K562 (cell line): ENCODE data around the gene BRCA1. TPM values are rescaled to one million over a fixed set of nuclear protein-coding genes. Genes with fewer than 3 reads are reported as not detected.

ENCODE experiments used
- ATAC-seq: fragments of 200-7000 bp; cut with Tn5 transposase; 3 replicates; pipeline ENCODE4 v1.9.1; 2020; ENCODE audit warnings: moderate library complexity
- BruUV-seq: library from RNA; stranded (reverse); fragments of 400-500 nt; replicated peaks from 2 replicates; lab custom pipeline; 2021; lab: Mats Ljungman, UMichigan
- CTCF ChIA-PET: fragments of 300-600 bp; formaldehyde crosslinking; extraction: SDS; loops from one replicate; lab custom pipeline; 2021; ENCODE audit warnings: low intra/inter-chr PET ratio; lab: Yijun Ruan, JAX
- POLR2A ChIA-PET: fragments of 300-600, 350-650 bp; sonication (Branson Sonifier 250); formaldehyde crosslinking; extraction: SDS; loops from one replicate; lab custom pipeline; 2021; ENCODE audit warnings: antibody characterized with exemption, inconsistent platforms; lab: Yijun Ruan, JAX
- DNase-seq, 4 experiments: peaks; one replicate each; pipeline versions ENCODE4 v3.0.0 to v3.0.0-alpha.2; 2011 to 2018; ENCODE audit warnings: low spot score in 3 of 4, mixed read lengths in 3 of 4; ENCODE audit errors: extremely low read depth in 1 of 4
- FAIRE-seq: peaks from 2 replicates; lab custom pipeline; 2011; peaks lifted over from hg19 to GRCh38; lab: Jason Lieb, UNC
- H2AFZ ChIP-seq: 2 replicates; pipeline ENCODE4 v1.6.0; 2011; ENCODE audit warnings: low read depth, low read length, control low read depth, inconsistent platforms
- H3K27ac ChIP-seq: fragments of 200-600 bp; 3 replicates; pipeline ENCODE4 v1.8.0; 2011; ENCODE audit warnings: low read depth, mild to moderate bottlenecking, control low read depth, inconsistent platforms, low read length, moderate library complexity, mixed read lengths; ENCODE audit errors: extremely low read depth
- H3K27me3 ChIP-seq, 2 experiments: fragments of 300-600 bp in 1 of 2; 2 replicates in 1 of 2; 3 replicates in 1 of 2; pipeline versions ENCODE4 v1.6.0 to v1.8.0; 2011; ENCODE audit warnings: inconsistent platforms in 2 of 2, low read length in 2 of 2, mild to moderate bottlenecking in 1 of 2, mixed read lengths in 1 of 2, moderate library complexity in 1 of 2; ENCODE audit not compliant: control insufficient read depth in 2 of 2, insufficient read depth in 2 of 2
- H3K36me3 ChIP-seq: fragments of 300-600 bp; 3 replicates; pipeline ENCODE4 v1.8.0; 2011; ENCODE audit warnings: mild to moderate bottlenecking, low read length, inconsistent platforms; ENCODE audit not compliant: control insufficient read depth, insufficient read depth
- H3K4me1 ChIP-seq, 2 experiments: fragments of 200-600 bp in 1 of 2; replicated peaks in 1 of 2; 2 replicates in 1 of 2; 3 replicates in 1 of 2; pipeline versions ENCODE4 v1.5.1 to v1.8.0; 2011; ENCODE audit warnings: inconsistent platforms in 2 of 2, low read length in 2 of 2, mild to moderate bottlenecking in 1 of 2, mixed read lengths in 1 of 2, moderate library complexity in 1 of 2; ENCODE audit not compliant: control insufficient read depth in 2 of 2, insufficient read depth in 2 of 2
- H3K4me2 ChIP-seq: 2 replicates; pipeline ENCODE4 v1.6.1; 2011; ENCODE audit warnings: low read length, control low read depth, inconsistent platforms, mixed read lengths; ENCODE audit not compliant: insufficient read depth
- H3K4me3 ChIP-seq: fragments of 200-600 bp; sonication (generic), shearing (Covaris generic); 2 replicates; pipeline ENCODE4 v1.5.1; 2016; ENCODE audit warnings: control low read depth, inconsistent platforms
- H3K79me2 ChIP-seq: fragments of 200-600 bp; 3 replicates; pipeline ENCODE4 v1.8.0; 2011; ENCODE audit warnings: low read length, inconsistent platforms; ENCODE audit not compliant: control insufficient read depth, insufficient read depth
- H3K9ac ChIP-seq, 2 experiments: 2 replicates each; pipeline versions ENCODE4 v1.6.0 to v1.6.1; 2011; ENCODE audit warnings: low read depth in 2 of 2, low read length in 2 of 2, control low read depth in 1 of 2, inconsistent platforms in 1 of 2, mild to moderate bottlenecking in 1 of 2, mixed read lengths in 1 of 2; ENCODE audit not compliant: insufficient read depth in 1 of 2
- H3K9me1 ChIP-seq: one replicate; pipeline ENCODE4 v1.6.0; 2011; ENCODE audit warnings: inconsistent platforms, mild to moderate bottlenecking, low read length, moderate library complexity; ENCODE audit not compliant: control insufficient read depth, insufficient read depth
- H3K9me3 ChIP-seq: replicated peaks from 2 replicates; pipeline ENCODE4 v1.5.1; 2011; ENCODE audit warnings: low read depth, low read length, inconsistent platforms; ENCODE audit not compliant: control insufficient read depth, insufficient read depth
- H4K20me1 ChIP-seq: replicated peaks from 2 replicates; pipeline ENCODE4 v1.6.1; 2011; ENCODE audit warnings: low read length, inconsistent platforms, mixed read lengths; ENCODE audit not compliant: control insufficient read depth, insufficient read depth
- DPF2 ChIP-seq: fragments of 450-650 bp; IDR thresholded peaks from 2 replicates; pipeline ENCODE4 v1.6.1; 2016
- EGR1 ChIP-seq: fragments of 450-650 bp; conservative IDR thresholded peaks from 2 replicates; pipeline ENCODE4 v1.6.1; 2017; ENCODE audit warnings: mild to moderate bottlenecking
- EP300 ChIP-seq: IDR thresholded peaks from 2 replicates; pipeline ENCODE4 v1.6.1; 2012; ENCODE audit warnings: low read length, improper control_type of control experiment
- ESRRA ChIP-seq: fragments of 450-650 bp; IDR thresholded peaks from 2 replicates; pipeline ENCODE4 v1.6.1; 2014; ENCODE audit warnings: low read depth, mild to moderate bottlenecking, moderate library complexity, borderline replicate concordance
- HDAC1 ChIP-seq, 2 experiments: fragments of 450-650 bp; IDR thresholded peaks; 2 replicates each; pipeline ENCODE4 v1.6.1; 2016 to 2017; ENCODE audit warnings: inconsistent platforms in 1 of 2, mild to moderate bottlenecking in 1 of 2, moderate library complexity in 1 of 2
- HNRNPUL1 ChIP-seq: fragments of 200-400 bp; formaldehyde crosslinking; IDR thresholded peaks from 2 replicates; pipeline ENCODE4 v1.6.1; 2017; ENCODE audit warnings: low read length
- KAT7 ChIP-seq: sonication (generic); formaldehyde crosslinking; IDR thresholded peaks from 2 replicates; pipeline ENCODE4 v1.8.0; 2022; ENCODE audit warnings: missing genetic modification reagents, mild to moderate bottlenecking, borderline replicate concordance
- KLF10 ChIP-seq: fragments of 250-450 bp; sonication (Bioruptor Pico); IDR thresholded peaks from 2 replicates; pipeline ENCODE4 v1.6.1; 2021; ENCODE audit warnings: matching md5 sums
- NCOR1 ChIP-seq: fragments of 450-650 bp; IDR thresholded peaks from 2 replicates; pipeline ENCODE4 v1.6.1; 2016; ENCODE audit warnings: mild to moderate bottlenecking, moderate library complexity
- PRDM10 ChIP-seq: fragments of 450-650 bp; IDR thresholded peaks from 2 replicates; pipeline ENCODE4 v1.6.1; 2018; ENCODE audit not compliant: partially characterized antibody
- RCOR1 ChIP-seq, 2 experiments: IDR thresholded peaks; 2 replicates each; pipeline ENCODE4 v1.6.1; 2012; ENCODE audit warnings: low read depth in 2 of 2, low read length in 2 of 2, borderline replicate concordance in 1 of 2, improper control_type of control experiment in 1 of 2
- SIN3A ChIP-seq, 2 experiments: fragments of 150-350 bp in 1 of 2; IDR thresholded peaks; 2 replicates each; pipeline ENCODE4 v1.6.1; 2011 to 2016; ENCODE audit warnings: borderline replicate concordance in 2 of 2, low read depth in 2 of 2, low read length in 2 of 2, mild to moderate bottlenecking in 2 of 2, moderate library complexity in 2 of 2; ENCODE audit not compliant: control insufficient read depth in 1 of 2
- ZBTB12 ChIP-seq: fragments of 250-450 bp; sonication (Bioruptor Pico); IDR thresholded peaks from 2 replicates; pipeline ENCODE4 v1.4.0; 2020
- ZBTB7A ChIP-seq: IDR thresholded peaks from 2 replicates; pipeline ENCODE4 v1.6.1; 2011; ENCODE audit warnings: low read depth, mild to moderate bottlenecking, low read length, moderate library complexity, borderline replicate concordance; ENCODE audit not compliant: control insufficient read depth
- ZNF766 ChIP-seq: fragments of 200-800 bp; sonication (Bioruptor generic); conservative IDR thresholded peaks from 2 replicates; pipeline ENCODE4 v1.6.1; 2016; ENCODE audit warnings: missing genetic modification characterization, missing compliant biosample characterization
- WGBS: fragments of 100-300 bp; shearing (Covaris generic); methylation state at CpG from one replicate; pipeline ENCODE4 v1.1.6; 2016; ENCODE audit warnings: low coverage, mixed read lengths; ENCODE audit not compliant: insufficient coverage; ENCODE audit errors: missing lambda C conversion rate; 5-methylcytosine and 5-hydroxymethylcytosine counted together
- in situ Hi-C: fragments of 300-500 bp; cut with MboI; formaldehyde crosslinking; loops from 4 replicates; pipeline ENCODE4 v1.15.0; 2018; ENCODE audit warnings: inconsistent platforms, mixed read lengths
- intact Hi-C: fragments of 100-400 bp; cut with micrococcal nuclease; formaldehyde crosslinking; loops from 2 replicates; pipeline ENCODE4 v1.14.2; 2022
- polyA plus RNA-seq, 8 experiments: library from polyadenylated mRNA; depleted of rRNA in 4 of 8; stranded (reverse) in 5 of 8; unstranded in 3 of 8; fragments of >200 nt; fragmentation: Nextera tagmentation in 2 of 8; fragmentation: Illumina TruSeq in 1 of 8; extraction: Ambion mirVana in 2 of 8; extraction: Trizol in 1 of 8; gene quantifications; 2 replicates each; pipeline versions ENCODE4 v1.2.1 to v1.2.3, GENCODE V29; 2011 to 2014; ENCODE audit warnings: inconsistent platforms in 1 of 8, missing spikeins in 1 of 8
- total RNA-seq, 7 experiments: library from RNA; depleted of rRNA in 6 of 7; stranded (reverse); fragments of >200 nt in 6 of 7; fragmentation: Illumina TruSeq in 2 of 7; extraction: Trizol in 2 of 7; gene quantifications; 2 replicates each; pipeline versions ENCODE4 v1.2.1 to v1.2.3, GENCODE V29; 2011 to 2021; ENCODE audit warnings: low replicate concordance in 1 of 7

Gene BRCA1
- total and polyA plus RNA-seq, 9 of the 15 experiments (the other 6 are each of a cell fraction or from before 2014, with no cell fraction given), result 25.9 to 95.3 (median 62.3) TPM

GRCh38 chr17:43020030-43020621 lies 105.0 kb downstream of the BRCA1 start (continued):
- TF ChIP-seq ZBTB12 (CRISPR knock-in tag), result peak; percentile 7; the same call in 1 of the 2 replicates

GRCh38 chr17:43019418-43019817 lies 105.7 kb downstream of the BRCA1 start:
- BruUV-seq, result no TSS peak
- Histone ChIP-seq H3K9ac (peak overlapping the region; percentile 66 to 86; a peak in 3 of 4 replicates), H3K79me2 (peaks cover 40% of the 10 kb centered on the region), H3K27ac (peak overlapping the region; percentile 83), H3K4me3 (no peak overlapping the region), H4K20me1 (peaks cover 10% of the 10 kb centered on the region; the same call in 1 of the 2 replicates), H3K4me2 (peak overlapping the region; percentile 62), H3K9me1 (peaks cover 10% of the 10 kb centered on the region), H2AFZ (peak overlapping the region; percentile 18; the same call in 1 of the 2 replicates), H3K4me1 (peaks cover 32 to 55% of the 10 kb centered on the region in 2 experiments), H3K9me3 (no peaks in the 10 kb centered on the region), H3K36me3 (peaks cover 46% of the 10 kb centered on the region; the same call in 2 of the 3 replicates), H3K27me3 (no peaks in the 10 kb centered on the region)
- POLR2A ChIA-PET, result interaction anchor here (1.2 to 6.7 kb wide), 4 partner anchors 9 to 296 kb away, joined by 3 to 79 read pairs (median 4); no protein-coding TSS in a partner anchor
- peak; percentile 37 to 80 (median 49) for DNase-seq
- in situ Hi-C loops, result loop anchor here (10.0 kb wide), 1 partner anchor 295 kb away; no protein-coding TSS in a partner anchor
- ATAC-seq, result peak; percentile 35
- 6% methylated on average over 7 of the region's 7 CpGs for WGBS
- intact Hi-C loops, result no loop called here
- CTCF ChIA-PET, result interaction anchor here (0.6 kb wide), 1 partner anchor 13 kb away, joined by 3 read pairs; the partner anchor contains the start of gene IFI35
- peak; percentile 49 for FAIRE-seq
- no peak for TF ChIP-seq HNRNPUL1
- TF ChIP-seq DPF2, result peak; percentile 17; the same call in 1 of the 2 replicates
- TF ChIP-seq KAT7 (CRISPR knock-in tag), result no peak
- TF ChIP-seq ZBTB7A, result peak; percentile 43; the same call in 1 of the 2 replicates
- 0 out of 4 replicates have a peak, but pooled peaks of 1 of the 2 experiments have one; percentile 44 for TF ChIP-seq SIN3A (IDR thresholded peaks at IDR 0.05; ENCODE audit: borderline replicate concordance in 2 of 2, control insufficient read depth in 1 of 2, low read depth in 2 of 2, low read length in 2 of 2)
- TF ChIP-seq PRDM10, result peak; percentile 61
- TF ChIP-seq ZNF766 (CRISPR knock-in tag), result 0 out of 2 replicates have a peak, but pooled peaks have one; percentile 8
- TF ChIP-seq HDAC1 (IDR thresholded peaks at IDR 0.05), result peak in 1 of 2 experiments; percentile 21; a peak in 1 of 4 replicates
- TF ChIP-seq ESRRA, result peak; percentile 12; the same call in 1 of the 2 replicates
- 0 out of 2 replicates have a peak, but pooled peaks have one; percentile 3 for TF ChIP-seq EGR1
- TF ChIP-seq NCOR1, result peak; percentile 22; the same call in 1 of the 2 replicates
- TF ChIP-seq KLF10, result no peak
- TF ChIP-seq RCOR1 (IDR thresholded peaks at IDR 0.05; ENCODE audit: borderline replicate concordance in 1 of 2, low read depth in 2 of 2, low read length in 2 of 2), result peak in 1 of 2 experiments; percentile 48; a peak in 2 of 4 replicates
- peak; percentile 15; the same call in 1 of the 2 replicates for TF ChIP-seq EP300
